DOHH2 (cell line): Measurements from ENCODE around the gene ATG2B.

Source experiments
- EZH2phosphoT487 ChIP-seq: fragments of 200-600 bp; sonication (generic); IDR thresholded peaks from 2 replicates; pipeline ENCODE4 v1.6.1; 2017; ENCODE audit warnings: borderline replicate concordance, mild to moderate bottlenecking, antibody characterized with exemption, low read length, moderate library complexity, mixed read lengths
- TF ChIP-seq, protein P1 (sequence below): fragments of 200-600 bp; sonication (generic); IDR thresholded peaks from one replicate; pipeline ENCODE4 v1.5.1; 2014; ENCODE audit warnings: antibody characterized with exemption, mild to moderate bottlenecking, low read depth, low read length; ENCODE audit not compliant: poor library complexity, severe bottlenecking

DNA sequence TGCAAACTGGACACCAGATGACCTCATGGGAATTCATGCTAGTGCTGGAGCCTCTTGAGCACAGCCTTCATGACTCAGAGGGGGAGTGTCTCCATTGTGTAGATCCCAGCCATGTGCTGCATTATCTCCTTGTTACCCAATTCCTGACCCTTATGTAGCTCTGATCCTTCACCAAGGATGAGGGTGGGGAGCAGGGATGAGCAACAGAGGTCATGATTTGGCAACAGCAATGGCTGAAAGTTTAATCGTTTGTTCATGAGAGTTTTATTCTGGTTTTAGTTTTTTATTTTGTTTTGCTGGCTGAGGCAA is 116.6 kb downstream of the ATG2B start:
- TF ChIP-seq, protein P1, sequence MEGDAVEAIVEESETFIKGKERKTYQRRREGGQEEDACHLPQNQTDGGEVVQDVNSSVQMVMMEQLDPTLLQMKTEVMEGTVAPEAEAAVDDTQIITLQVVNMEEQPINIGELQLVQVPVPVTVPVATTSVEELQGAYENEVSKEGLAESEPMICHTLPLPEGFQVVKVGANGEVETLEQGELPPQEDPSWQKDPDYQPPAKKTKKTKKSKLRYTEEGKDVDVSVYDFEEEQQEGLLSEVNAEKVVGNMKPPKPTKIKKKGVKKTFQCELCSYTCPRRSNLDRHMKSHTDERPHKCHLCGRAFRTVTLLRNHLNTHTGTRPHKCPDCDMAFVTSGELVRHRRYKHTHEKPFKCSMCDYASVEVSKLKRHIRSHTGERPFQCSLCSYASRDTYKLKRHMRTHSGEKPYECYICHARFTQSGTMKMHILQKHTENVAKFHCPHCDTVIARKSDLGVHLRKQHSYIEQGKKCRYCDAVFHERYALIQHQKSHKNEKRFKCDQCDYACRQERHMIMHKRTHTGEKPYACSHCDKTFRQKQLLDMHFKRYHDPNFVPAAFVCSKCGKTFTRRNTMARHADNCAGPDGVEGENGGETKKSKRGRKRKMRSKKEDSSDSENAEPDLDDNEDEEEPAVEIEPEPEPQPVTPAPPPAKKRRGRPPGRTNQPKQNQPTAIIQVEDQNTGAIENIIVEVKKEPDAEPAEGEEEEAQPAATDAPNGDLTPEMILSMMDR, result no peak
- TF ChIP-seq EZH2phosphoT487, result no peak
